ENCODE data around the gene WSCD2. TPM values are rescaled to one million over a fixed set of nuclear protein-coding genes. Genes with fewer than 3 reads are reported as not detected.
"Not testable (repeated sequence)": the region's sequence is repeated elsewhere in the genome, so short reads cannot be mapped to it uniquely, and the experiment has no call there.

Gene WSCD2
- total RNA-seq, 2 experiments from 2014 or later: not detected

DNA sequence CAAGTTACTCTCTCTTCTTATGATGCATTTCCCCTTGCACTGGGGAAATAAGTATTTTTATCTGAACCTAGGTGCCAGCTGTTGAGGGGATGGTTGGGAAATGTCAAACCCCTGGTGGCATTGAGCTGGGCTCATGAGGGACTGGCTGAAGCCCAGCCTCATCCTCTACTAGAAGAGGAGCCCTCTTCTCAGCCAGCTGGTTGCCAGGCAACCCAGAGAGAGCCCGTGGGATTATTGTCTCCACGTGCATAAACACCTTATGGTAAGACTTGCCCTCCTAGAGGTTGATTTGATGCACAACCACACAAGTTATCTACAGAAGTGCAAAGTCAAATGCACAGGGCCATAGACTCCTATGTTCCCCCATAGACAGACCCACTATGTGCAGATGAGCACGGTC is 89.8 kb downstream of the WSCD2 start:
- Mint-ChIP-seq H3K36me3 (no peaks in the 10 kb centered on the region), H3K9me3 (no peaks in the 10 kb centered on the region), H3K27ac (no peak overlapping the region), H3K4me3 (no peak overlapping the region), H3K27me3 (peaks cover 16% of the 10 kb centered on the region), H3K4me1 (ENCODE audit: low read depth) (no peaks in the 10 kb centered on the region)
- intact Hi-C loops (cut with micrococcal nuclease): no loop called here
- ChIA-PET CTCF (no interaction called here), POLR2A (no interaction called here)
- DNase-seq: no peak

DNA sequence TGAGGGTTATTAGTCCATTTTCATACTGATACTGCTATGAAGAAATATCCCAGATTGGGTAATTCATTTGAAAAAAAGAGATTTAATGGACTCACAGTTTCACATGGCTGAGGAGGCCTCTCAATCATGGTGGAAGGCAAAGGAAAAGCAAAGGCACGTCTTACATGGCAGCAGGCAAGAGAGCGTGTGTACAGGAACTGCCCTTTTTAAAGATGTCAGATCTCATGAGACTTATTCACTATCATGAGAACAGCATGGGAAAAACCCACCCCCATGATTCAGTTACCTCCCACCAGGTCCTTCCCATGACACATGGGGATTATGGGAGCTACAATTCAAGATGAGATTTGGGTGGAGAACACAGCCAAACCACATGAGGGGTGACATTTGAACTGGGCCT is 96.0 kb downstream of the WSCD2 start:
- H3K4me1 Mint-ChIP-seq (ENCODE audit: low read depth); H3K4me3 Mint-ChIP-seq; H3K9me3 Mint-ChIP-seq; DNase-seq; CTCF ChIA-PET; H3K27ac Mint-ChIP-seq; intact Hi-C loops (cut with micrococcal nuclease); H3K27me3 Mint-ChIP-seq; H3K36me3 Mint-ChIP-seq; POLR2A ChIA-PET: not testable (repeated sequence)

DNA sequence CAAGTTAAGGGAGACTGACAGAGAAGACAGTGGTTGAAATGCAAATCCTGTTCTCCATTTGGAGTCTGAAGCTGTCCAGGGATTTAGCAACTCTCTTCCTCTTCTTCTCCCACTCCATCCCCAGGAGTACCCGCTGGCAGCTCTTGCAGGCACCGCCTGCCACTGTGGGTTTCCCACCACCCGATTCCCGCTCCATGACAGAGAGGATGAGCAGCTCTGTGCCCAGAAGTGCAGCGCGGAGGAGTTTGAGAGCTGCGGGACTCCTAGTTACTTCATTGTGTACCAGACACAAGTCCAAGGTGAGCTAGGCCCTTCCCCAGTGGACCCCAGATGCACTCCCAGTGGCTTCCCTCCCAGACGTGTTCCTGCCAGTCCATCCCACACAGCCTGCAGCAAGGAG is 97.8 kb downstream of the WSCD2 start:
- CTCF ChIA-PET: no interaction called here

DNA sequence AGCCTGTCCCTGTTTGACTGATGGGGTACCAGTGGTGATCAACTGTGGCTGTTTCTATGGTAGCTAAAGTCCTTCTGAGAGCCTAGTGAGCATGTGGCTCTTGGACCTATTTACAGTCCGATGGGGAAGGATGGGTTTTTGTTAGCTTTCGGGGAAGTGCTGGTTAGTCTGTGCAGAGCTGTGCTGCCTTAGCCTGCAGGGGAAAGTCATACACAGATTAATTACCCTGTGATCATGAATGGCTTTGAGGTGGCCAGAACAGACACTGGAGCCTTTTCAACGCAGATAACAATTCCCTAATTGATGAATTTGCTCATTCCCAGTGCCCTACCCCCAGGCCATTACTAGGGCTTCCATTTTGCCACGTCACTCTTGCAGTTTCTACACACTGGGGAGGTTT is 99.7 kb downstream of the WSCD2 start:
- no peaks in the 10 kb centered on the region for H3K9me3 Mint-ChIP-seq
- peaks cover 6% of the 10 kb centered on the region for H3K27me3 Mint-ChIP-seq
- intact Hi-C loops (cut with micrococcal nuclease): no loop called here
- no peaks in the 10 kb centered on the region for H3K36me3 Mint-ChIP-seq
- no peak overlapping the region for H3K4me3 Mint-ChIP-seq
- no peaks in the 10 kb centered on the region for H3K4me1 Mint-ChIP-seq (ENCODE audit: low read depth)
- ChIA-PET CTCF (no interaction called here), POLR2A (no interaction called here)
- DNase-seq: no peak
- H3K27ac Mint-ChIP-seq: no peak overlapping the region

More for the DNA sequence above, 97.8 kb downstream of the WSCD2 start:
- POLR2A ChIA-PET: no interaction called here
- no peaks in the 10 kb centered on the region for H3K4me1 Mint-ChIP-seq (ENCODE audit: low read depth)
- H3K4me3 Mint-ChIP-seq: no peak overlapping the region
- DNase-seq: no peak
- H3K27me3 Mint-ChIP-seq: peaks cover 1% of the 10 kb centered on the region
- no peaks in the 10 kb centered on the region for H3K9me3 Mint-ChIP-seq
- intact Hi-C loops (cut with micrococcal nuclease): no loop called here
- H3K36me3 Mint-ChIP-seq: no peaks in the 10 kb centered on the region
- no peak overlapping the region for H3K27ac Mint-ChIP-seq

DNA sequence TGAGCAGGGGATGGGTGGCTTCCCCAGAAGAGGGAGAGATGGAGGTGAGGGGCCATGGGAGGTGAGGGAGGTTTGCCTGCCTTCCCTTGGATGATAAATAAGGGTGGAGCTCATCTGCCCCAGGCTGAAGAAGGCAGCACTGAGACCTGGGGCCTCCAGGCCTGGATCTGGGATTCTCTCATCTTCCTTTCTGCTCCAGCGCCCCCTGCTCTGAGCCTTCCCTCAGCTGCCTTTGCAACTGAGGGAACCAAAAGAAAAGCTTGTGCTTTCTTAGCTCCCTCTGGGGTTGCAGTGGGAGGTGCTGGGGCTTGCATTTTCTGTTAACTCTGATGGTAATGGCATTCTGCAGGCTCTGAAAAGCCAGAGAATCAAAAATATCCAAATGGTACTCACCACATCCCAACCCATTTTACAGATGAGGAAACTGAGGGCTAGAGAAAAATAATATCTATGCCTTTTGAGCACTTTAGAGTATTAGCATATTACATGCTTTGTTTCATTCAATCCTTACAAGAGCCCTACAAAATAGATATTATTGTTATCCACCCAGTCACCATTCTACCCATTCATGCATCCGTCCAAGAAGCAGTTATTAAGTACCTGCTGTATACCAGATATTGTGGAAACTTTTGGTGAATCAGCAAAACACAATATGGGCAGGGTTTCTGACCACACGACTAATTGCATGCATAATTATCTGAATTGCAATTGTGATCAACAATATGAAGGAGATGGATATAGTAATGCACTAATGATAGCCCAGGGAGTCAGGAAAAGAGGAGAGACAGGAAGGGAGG is 102.2 kb downstream of the WSCD2 start:
- no peak for DNase-seq
- H3K36me3 Mint-ChIP-seq: no peaks in the 10 kb centered on the region
- no peak overlapping the region for H3K4me3 Mint-ChIP-seq
- H3K27me3 Mint-ChIP-seq: peaks cover 6% of the 10 kb centered on the region
- POLR2A ChIA-PET: no interaction called here
- H3K9me3 Mint-ChIP-seq: no peaks in the 10 kb centered on the region
- H3K27ac Mint-ChIP-seq: no peak overlapping the region
- H3K4me1 Mint-ChIP-seq (ENCODE audit: low read depth): no peaks in the 10 kb centered on the region
- CTCF ChIA-PET: interaction anchor here (1.0 kb wide), 1 partner anchor 29 kb away, joined by 3 read pairs; no protein-coding TSS in a partner anchor
- intact Hi-C loops (cut with micrococcal nuclease): no loop called here

DNA sequence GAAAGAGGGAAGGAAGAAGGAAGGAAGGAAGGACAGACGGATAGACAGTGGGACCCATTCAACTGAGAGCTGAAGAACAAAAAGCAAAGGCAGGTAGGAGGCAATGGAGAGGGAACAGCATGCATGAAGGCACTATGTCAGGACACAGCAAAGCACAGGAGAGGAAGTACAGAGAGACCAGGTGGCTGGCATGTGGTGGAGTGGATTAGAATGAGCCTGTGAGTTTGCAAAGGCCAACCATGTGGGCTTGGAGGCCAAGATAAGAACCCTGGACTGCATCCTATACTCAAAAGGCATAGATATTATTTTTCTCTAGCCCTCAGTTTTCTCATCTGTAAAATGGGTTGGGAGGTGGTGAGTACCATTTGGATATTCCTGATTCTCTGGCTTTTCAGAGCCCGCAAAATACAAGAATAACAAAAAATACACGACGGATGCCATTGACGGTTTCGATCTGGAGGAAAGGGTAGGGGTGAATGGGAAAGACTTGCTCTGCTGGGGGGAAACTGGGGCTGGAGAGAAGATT is 102.9 kb downstream of the WSCD2 start:
- DNase-seq: no peak
- no peaks in the 10 kb centered on the region for H3K36me3 Mint-ChIP-seq
- intact Hi-C loops (cut with micrococcal nuclease): no loop called here
- H3K27ac Mint-ChIP-seq: no peak overlapping the region
- H3K4me1 Mint-ChIP-seq (ENCODE audit: low read depth): no peaks in the 10 kb centered on the region
- H3K27me3 Mint-ChIP-seq: peaks cover 6% of the 10 kb centered on the region
- POLR2A ChIA-PET: no interaction called here
- CTCF ChIA-PET: no interaction called here
- no peak overlapping the region for H3K4me3 Mint-ChIP-seq
- H3K9me3 Mint-ChIP-seq: no peaks in the 10 kb centered on the region

DNA sequence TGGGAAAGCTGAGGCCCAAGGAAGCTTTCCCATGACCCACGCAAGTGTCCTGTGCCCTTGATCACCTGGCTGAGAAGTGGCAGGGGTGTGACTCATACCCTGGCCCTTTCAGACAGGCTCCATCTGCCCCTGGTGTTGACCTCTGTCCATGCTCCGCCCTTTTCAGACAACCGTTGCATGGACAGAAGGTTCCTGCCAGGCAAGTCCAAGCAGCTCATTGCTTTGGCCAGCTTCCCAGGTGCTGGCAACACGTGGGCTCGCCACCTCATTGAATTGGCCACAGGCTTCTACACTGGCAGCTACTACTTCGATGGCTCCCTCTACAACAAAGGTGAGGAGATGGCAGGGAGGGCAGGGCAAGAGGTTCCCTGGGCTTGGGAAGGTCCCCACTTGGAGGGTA is 103.5 kb downstream of the WSCD2 start:
- H3K4me1 Mint-ChIP-seq (ENCODE audit: low read depth): no peaks in the 10 kb centered on the region
- intact Hi-C loops (cut with micrococcal nuclease): no loop called here
- H3K27me3 Mint-ChIP-seq: peaks cover 9% of the 10 kb centered on the region
- no peaks in the 10 kb centered on the region for H3K36me3 Mint-ChIP-seq
- no peak for DNase-seq
- H3K4me3 Mint-ChIP-seq: no peak overlapping the region
- ChIA-PET CTCF (no interaction called here), POLR2A (no interaction called here)
- no peaks in the 10 kb centered on the region for H3K9me3 Mint-ChIP-seq
- H3K27ac Mint-ChIP-seq: no peak overlapping the region

DNA sequence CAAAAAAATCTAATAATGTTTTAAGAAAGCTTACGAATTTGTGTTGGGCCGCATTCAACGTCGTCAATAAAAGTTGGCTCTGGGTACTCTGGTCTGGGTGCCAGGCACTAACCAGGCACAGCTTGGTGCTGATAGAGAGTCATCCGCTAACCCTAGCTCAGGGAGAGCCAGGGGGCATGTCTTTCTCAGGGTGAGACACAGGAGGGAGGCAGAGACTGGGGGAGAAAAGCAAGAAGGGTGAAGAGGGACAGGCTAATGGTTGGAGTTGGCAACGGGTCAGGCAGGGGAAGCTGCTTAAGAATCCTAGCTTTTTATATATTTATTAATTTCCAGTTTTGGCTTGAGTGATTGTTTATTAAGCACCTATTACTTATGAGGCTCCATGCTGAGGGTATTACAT is 105.1 kb downstream of the WSCD2 start:
- DNase-seq: no peak
- H3K36me3 Mint-ChIP-seq: no peaks in the 10 kb centered on the region
- H3K27ac Mint-ChIP-seq: no peak overlapping the region
- CTCF ChIA-PET: interaction anchor here (0.6 to 1.0 kb wide), 2 partner anchors 224 to 278 kb away, joined by 3 read pairs; no protein-coding TSS in a partner anchor
- intact Hi-C loops (cut with micrococcal nuclease): no loop called here
- no peaks in the 10 kb centered on the region for H3K4me1 Mint-ChIP-seq (ENCODE audit: low read depth)
- POLR2A ChIA-PET: no interaction called here
- no peaks in the 10 kb centered on the region for H3K9me3 Mint-ChIP-seq
- no peak overlapping the region for H3K4me3 Mint-ChIP-seq
- H3K27me3 Mint-ChIP-seq: peaks cover 18% of the 10 kb centered on the region

DNA sequence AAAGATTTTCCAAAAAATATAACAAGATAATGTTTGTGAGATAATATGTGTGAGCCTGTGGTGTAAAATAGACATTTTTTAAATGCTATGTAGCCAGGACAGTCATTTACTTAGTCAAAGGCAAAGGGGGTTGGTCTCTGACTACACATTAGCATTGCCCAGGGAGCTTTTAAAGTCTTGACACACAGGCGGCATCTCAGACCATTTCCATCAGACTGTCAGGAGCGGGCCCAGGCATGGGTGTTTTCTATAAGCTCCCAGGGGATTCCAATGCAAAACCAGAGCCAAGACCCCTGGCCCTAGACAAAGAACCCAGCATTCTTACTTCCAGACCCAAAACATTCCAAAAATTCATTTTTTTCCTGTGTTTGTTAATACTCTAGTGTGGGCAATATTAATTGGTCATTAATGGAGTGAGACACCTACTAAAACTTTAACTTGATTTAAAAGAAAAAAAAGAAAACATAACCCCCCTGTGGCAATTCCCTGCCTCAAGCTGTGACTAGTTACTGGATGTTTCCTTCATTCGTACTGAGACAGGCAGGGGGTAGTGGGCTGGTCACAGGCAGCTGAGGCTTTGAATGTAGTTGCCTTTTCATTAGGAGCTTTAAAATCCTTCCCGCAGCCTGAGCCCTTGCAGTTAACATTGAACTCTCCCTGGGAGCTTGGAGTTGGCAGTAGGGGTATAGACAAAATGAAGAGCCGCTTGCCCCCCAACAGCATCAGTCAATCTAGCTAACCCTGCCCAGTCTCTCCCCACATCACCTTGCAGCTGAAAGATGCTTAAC is 106.3 kb downstream of the WSCD2 start:
- H3K27ac Mint-ChIP-seq: no peak overlapping the region
- H3K36me3 Mint-ChIP-seq: no peaks in the 10 kb centered on the region
- no peak for DNase-seq
- H3K27me3 Mint-ChIP-seq: peaks cover 20% of the 10 kb centered on the region
- POLR2A ChIA-PET: no interaction called here
- intact Hi-C loops (cut with micrococcal nuclease): no loop called here
- H3K4me3 Mint-ChIP-seq: no peak overlapping the region
- no peaks in the 10 kb centered on the region for H3K9me3 Mint-ChIP-seq
- no peaks in the 10 kb centered on the region for H3K4me1 Mint-ChIP-seq (ENCODE audit: low read depth)
- CTCF ChIA-PET: interaction anchor here (0.7 kb wide), 1 partner anchor 343 kb away, joined by 3 read pairs; no protein-coding TSS in a partner anchor

DNA sequence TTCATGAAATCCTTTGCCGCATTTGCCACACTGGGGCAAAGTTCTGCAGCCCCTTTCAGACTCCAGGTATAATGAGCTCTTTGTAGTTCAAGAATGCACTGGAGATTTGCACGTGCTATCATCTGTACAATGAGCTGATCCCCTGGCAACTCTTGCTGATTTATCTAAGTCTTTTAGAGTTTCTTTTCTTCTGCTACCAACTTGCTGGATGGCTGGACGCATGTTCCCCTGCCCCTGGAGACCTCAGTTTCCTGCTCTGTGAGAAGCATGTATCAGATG is 106.8 kb downstream of the WSCD2 start:
- no peaks in the 10 kb centered on the region for H3K9me3 Mint-ChIP-seq
- ChIA-PET POLR2A (no interaction called here), CTCF (interaction anchor here (0.7 kb wide), 1 partner anchor 343 kb away, joined by 3 read pairs; no protein-coding TSS in a partner anchor)
- no peak overlapping the region for H3K4me3 Mint-ChIP-seq
- intact Hi-C loops (cut with micrococcal nuclease): no loop called here
- no peaks in the 10 kb centered on the region for H3K4me1 Mint-ChIP-seq (ENCODE audit: low read depth)
- no peaks in the 10 kb centered on the region for H3K36me3 Mint-ChIP-seq
- DNase-seq: no peak
- H3K27ac Mint-ChIP-seq: no peak overlapping the region
- peaks cover 20% of the 10 kb centered on the region for H3K27me3 Mint-ChIP-seq

DNA sequence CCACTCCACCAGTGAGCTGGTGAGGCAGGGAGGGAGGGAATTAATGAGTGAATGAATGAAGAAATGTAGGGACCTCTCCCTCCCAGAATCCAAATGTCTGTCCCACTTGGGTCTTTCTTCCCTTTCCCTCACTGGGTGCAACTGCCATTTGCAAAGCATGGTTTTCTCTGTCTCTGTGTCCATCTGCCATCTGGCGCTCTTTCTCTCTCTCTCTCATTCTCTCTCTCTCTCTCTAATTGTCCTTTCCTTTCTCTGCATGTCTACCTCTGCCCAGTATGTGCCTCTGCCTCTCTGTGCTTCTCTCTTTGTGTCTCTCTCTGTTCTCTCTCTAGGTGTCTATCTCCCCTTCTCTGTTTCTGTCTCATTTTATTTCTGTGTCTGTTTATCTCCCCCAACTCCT is 107.3 kb downstream of the WSCD2 start:
- Mint-ChIP-seq H3K4me1 (ENCODE audit: low read depth) (no peaks in the 10 kb centered on the region), H3K27ac (no peak overlapping the region), H3K36me3 (no peaks in the 10 kb centered on the region), H3K9me3 (no peaks in the 10 kb centered on the region), H3K4me3 (no peak overlapping the region), H3K27me3 (peaks cover 20% of the 10 kb centered on the region)
- POLR2A ChIA-PET: no interaction called here
- no peak for DNase-seq
- CTCF ChIA-PET: no interaction called here
- intact Hi-C loops (cut with micrococcal nuclease): no loop called here

DNA sequence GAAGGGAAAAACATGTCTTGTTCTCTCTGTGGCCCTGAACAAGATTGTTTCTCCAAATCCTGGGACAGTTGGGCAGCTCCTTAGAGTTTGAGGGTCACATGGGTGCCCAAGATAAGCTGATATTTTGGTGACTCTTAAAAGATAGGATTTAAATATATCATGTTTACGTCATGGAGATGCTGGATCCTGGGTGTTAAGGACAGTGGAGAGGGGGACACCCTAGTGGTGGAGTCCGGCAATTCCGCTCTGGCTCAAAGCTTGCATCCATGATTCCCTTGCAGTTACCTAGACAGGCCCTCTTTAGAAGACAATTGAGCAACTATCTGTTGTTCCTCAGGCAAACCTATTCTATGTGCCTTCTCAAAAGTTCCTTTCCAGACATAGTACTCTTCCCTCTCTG is 108.2 kb downstream of the WSCD2 start:
- intact Hi-C loops (cut with micrococcal nuclease): no loop called here
- DNase-seq: no peak
- no peaks in the 10 kb centered on the region for H3K4me1 Mint-ChIP-seq (ENCODE audit: low read depth)
- no peaks in the 10 kb centered on the region for H3K9me3 Mint-ChIP-seq
- H3K36me3 Mint-ChIP-seq: no peaks in the 10 kb centered on the region
- CTCF ChIA-PET: interaction anchor here (1.0 to 1.2 kb wide), 2 partner anchors 248 to 275 kb away, joined by 3 to 4 read pairs; no protein-coding TSS in a partner anchor
- POLR2A ChIA-PET: no interaction called here
- no peak overlapping the region for H3K27ac Mint-ChIP-seq
- H3K4me3 Mint-ChIP-seq: no peak overlapping the region
- H3K27me3 Mint-ChIP-seq: peaks cover 19% of the 10 kb centered on the region

Data from activated CD4-positive, alpha-beta memory T cell treated with anti-CD3 and anti-CD28 coated beads for 36 hours (primary cell).